Measurements from ENCODE around the gene SRBD1.

Gene SRBD1

GRCh38 chr2:45390861-45391260 lies 220.2 kb downstream of the SRBD1 start:
- peaks cover 14 to 42% (median 29%) of the 10 kb centered on the region in 4 experiments for H3K36me3 ChIP-seq (ENCODE audit: control insufficient read depth in 4 of 4, insufficient read depth in 4 of 4, low read length in 3 of 4)
- H3K4me3 ChIP-seq (ENCODE audit: control insufficient read depth in 1 of 7, extremely low read depth in 1 of 7, insufficient read depth in 4 of 7, low read depth in 2 of 7, low read length in 6 of 7), result no peak overlapping the region
- no peak overlapping the region for H3K27ac ChIP-seq (ENCODE audit: insufficient read depth in 1 of 2, low read depth in 1 of 2, low read length in 2 of 2, poor library complexity in 1 of 2, severe bottlenecking in 2 of 2)
- WGBS (ENCODE audit: insufficient coverage), result 100% methylated on average over 2 of the region's 3 CpGs
- H3K4me1 ChIP-seq (ENCODE audit: control extremely low read depth in 1 of 4, control insufficient read depth in 4 of 4, insufficient read depth in 4 of 4, low read length in 3 of 4), result no peaks in the 10 kb centered on the region
- CTCF ChIA-PET, result interaction anchor here (1.1 kb wide), 1 partner anchor 13 kb away, joined by 3 read pairs; no protein-coding TSS in a partner anchor
- no peaks in the 10 kb centered on the region for H3K9me3 ChIP-seq (ENCODE audit: control extremely low read depth in 1 of 5, control insufficient read depth in 4 of 5, insufficient read depth in 2 of 5, low read depth in 1 of 5, low read length in 4 of 5)
- no peaks in the 10 kb centered on the region for H3K27me3 ChIP-seq (replicated peaks in 2 of 5; ENCODE audit: control insufficient read depth in 4 of 5, insufficient read depth in 5 of 5, low read length in 4 of 5)
- POLR2A ChIA-PET, result interaction anchor here (0.6 kb wide), 1 partner anchor 13 kb away, joined by 3 read pairs; no protein-coding TSS in a partner anchor
- no peak for DNase-seq

DNA sequence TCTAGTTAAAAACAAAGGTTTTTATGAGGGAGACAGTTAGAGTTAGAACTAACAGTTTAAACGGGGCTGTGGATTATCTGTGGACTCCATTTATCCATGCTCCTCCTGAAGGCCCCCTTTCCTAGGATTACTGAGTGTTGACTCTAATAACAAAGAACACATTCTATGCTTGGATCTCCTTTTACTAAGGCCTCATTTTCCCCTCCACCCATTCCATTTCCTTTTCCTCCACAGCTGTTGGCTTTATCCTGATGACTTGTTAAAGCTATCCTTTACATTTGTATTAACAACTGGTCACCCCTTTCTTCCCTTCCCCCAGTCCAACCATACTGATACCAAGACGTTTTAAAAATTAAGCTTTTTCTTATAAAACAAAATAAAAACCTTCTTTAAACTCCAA lies 220.6 kb downstream of the SRBD1 start:
- Histone ChIP-seq H3K27me3 (replicated peaks in 2 of 5; ENCODE audit: control insufficient read depth in 4 of 5, insufficient read depth in 5 of 5, low read length in 4 of 5) (no peaks in the 10 kb centered on the region), H3K27ac (ENCODE audit: insufficient read depth in 1 of 2, low read depth in 1 of 2, low read length in 2 of 2, poor library complexity in 1 of 2, severe bottlenecking in 2 of 2) (no peak overlapping the region), H3K4me1 (ENCODE audit: control extremely low read depth in 1 of 4, control insufficient read depth in 4 of 4, insufficient read depth in 4 of 4, low read length in 3 of 4) (no peaks in the 10 kb centered on the region), H3K4me3 (ENCODE audit: control insufficient read depth in 1 of 7, extremely low read depth in 1 of 7, insufficient read depth in 4 of 7, low read depth in 2 of 7, low read length in 6 of 7) (no peak overlapping the region), H3K9me3 (ENCODE audit: control extremely low read depth in 1 of 5, control insufficient read depth in 4 of 5, insufficient read depth in 2 of 5, low read depth in 1 of 5, low read length in 4 of 5) (no peaks in the 10 kb centered on the region), H3K36me3 (ENCODE audit: control insufficient read depth in 4 of 4, insufficient read depth in 4 of 4, low read length in 3 of 4) (peaks cover 14 to 42% (median 29%) of the 10 kb centered on the region in 4 experiments)
- ChIA-PET CTCF (interaction anchor here (1.1 kb wide), 1 partner anchor 13 kb away, joined by 3 read pairs; no protein-coding TSS in a partner anchor), POLR2A (no interaction called here)
- no peak for DNase-seq
- WGBS (ENCODE audit: insufficient coverage), result 100% methylated on average over 1 of the region's 2 CpGs

GRCh38 chr2:45388541-45389100 lies 222.4 kb downstream of the SRBD1 start:
- Histone ChIP-seq H3K36me3 (ENCODE audit: control insufficient read depth in 4 of 4, insufficient read depth in 4 of 4, low read length in 3 of 4) (peaks cover 12 to 42% (median 27%) of the 10 kb centered on the region in 4 experiments), H3K27ac (ENCODE audit: insufficient read depth in 1 of 2, low read depth in 1 of 2, low read length in 2 of 2, poor library complexity in 1 of 2, severe bottlenecking in 2 of 2) (no peak overlapping the region), H3K4me3 (ENCODE audit: control insufficient read depth in 1 of 7, extremely low read depth in 1 of 7, insufficient read depth in 4 of 7, low read depth in 2 of 7, low read length in 6 of 7) (no peak overlapping the region), H3K9me3 (ENCODE audit: control extremely low read depth in 1 of 5, control insufficient read depth in 4 of 5, insufficient read depth in 2 of 5, low read depth in 1 of 5, low read length in 4 of 5) (no peaks in the 10 kb centered on the region), H3K4me1 (ENCODE audit: control extremely low read depth in 1 of 4, control insufficient read depth in 4 of 4, insufficient read depth in 4 of 4, low read length in 3 of 4) (no peaks in the 10 kb centered on the region), H3K27me3 (replicated peaks in 2 of 5; ENCODE audit: control insufficient read depth in 4 of 5, insufficient read depth in 5 of 5, low read length in 4 of 5) (no peaks in the 10 kb centered on the region)
- no CpG with 5 or more reads among the region's 4 CpGs for WGBS (ENCODE audit: insufficient coverage)
- CTCF ChIA-PET, result no interaction called here
- no peak for DNase-seq
- POLR2A ChIA-PET, result no interaction called here

DNA sequence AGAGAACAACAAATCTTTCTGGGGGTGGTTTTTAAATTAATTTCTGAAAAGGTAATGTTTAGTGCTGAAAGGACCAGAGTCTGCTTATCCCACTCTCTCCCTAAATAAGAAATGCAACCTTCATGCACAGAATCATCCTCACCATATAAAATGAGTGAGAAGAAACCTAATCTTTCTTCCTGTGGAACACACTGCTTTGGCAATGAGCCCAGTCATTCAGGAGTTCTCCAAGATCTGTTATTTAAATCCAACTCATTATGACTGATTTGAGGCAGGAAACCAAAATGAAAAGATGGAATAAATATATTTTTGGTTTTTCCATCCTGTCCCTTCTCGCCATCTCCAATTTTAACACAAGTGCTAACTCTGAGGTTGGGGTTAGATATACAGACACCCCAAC lies 228.3 kb downstream of the SRBD1 start:
- no peak overlapping the region for H3K4me3 ChIP-seq (ENCODE audit: control insufficient read depth in 1 of 7, extremely low read depth in 1 of 7, insufficient read depth in 4 of 7, low read depth in 2 of 7, low read length in 6 of 7)
- H3K9me3 ChIP-seq (ENCODE audit: control extremely low read depth in 1 of 5, control insufficient read depth in 4 of 5, insufficient read depth in 2 of 5, low read depth in 1 of 5, low read length in 4 of 5), result peaks cover 0 to under 1% (median 0%) of the 10 kb centered on the region in 5 experiments
- CTCF ChIA-PET, result no interaction called here
- no CpG with 5 or more reads among the region's 1 CpG for WGBS (ENCODE audit: insufficient coverage)
- POLR2A ChIA-PET, result no interaction called here
- H3K4me1 ChIP-seq (ENCODE audit: control extremely low read depth in 1 of 4, control insufficient read depth in 4 of 4, insufficient read depth in 4 of 4, low read length in 3 of 4), result peaks cover 0 to 5% (median 0%) of the 10 kb centered on the region in 4 experiments
- peak in 2 of 3 donors; percentile 5 to 13 for DNase-seq
- H3K27me3 ChIP-seq (replicated peaks in 2 of 5; ENCODE audit: control insufficient read depth in 4 of 5, insufficient read depth in 5 of 5, low read length in 4 of 5), result no peaks in the 10 kb centered on the region
- peaks cover 0 to 6% (median 4%) of the 10 kb centered on the region in 4 experiments for H3K36me3 ChIP-seq (ENCODE audit: control insufficient read depth in 4 of 4, insufficient read depth in 4 of 4, low read length in 3 of 4)
- H3K27ac ChIP-seq (ENCODE audit: insufficient read depth in 1 of 2, low read depth in 1 of 2, low read length in 2 of 2, poor library complexity in 1 of 2, severe bottlenecking in 2 of 2), result no peak overlapping the region

GRCh38 chr2:45380131-45380836 lies 230.8 kb downstream of the SRBD1 start:
- Histone ChIP-seq H3K4me3 (ENCODE audit: control insufficient read depth in 1 of 7, extremely low read depth in 1 of 7, insufficient read depth in 4 of 7, low read depth in 2 of 7, low read length in 6 of 7) (no peak overlapping the region), H3K4me1 (ENCODE audit: control extremely low read depth in 1 of 4, control insufficient read depth in 4 of 4, insufficient read depth in 4 of 4, low read length in 3 of 4) (peaks cover 0 to 5% (median 0%) of the 10 kb centered on the region in 4 experiments), H3K9me3 (ENCODE audit: control extremely low read depth in 1 of 5, control insufficient read depth in 4 of 5, insufficient read depth in 2 of 5, low read depth in 1 of 5, low read length in 4 of 5) (peaks cover 0 to 7% (median 0%) of the 10 kb centered on the region in 5 experiments), H3K27ac (ENCODE audit: insufficient read depth in 1 of 2, low read depth in 1 of 2, low read length in 2 of 2, poor library complexity in 1 of 2, severe bottlenecking in 2 of 2) (no peak overlapping the region), H3K27me3 (replicated peaks in 2 of 5; ENCODE audit: control insufficient read depth in 4 of 5, insufficient read depth in 5 of 5, low read length in 4 of 5) (no peaks in the 10 kb centered on the region), H3K36me3 (ENCODE audit: control insufficient read depth in 4 of 4, insufficient read depth in 4 of 4, low read length in 3 of 4) (no peaks in the 10 kb centered on the region)
- 100% methylated on average over 3 of the region's 3 CpGs for WGBS (ENCODE audit: insufficient coverage)
- ChIA-PET POLR2A (no interaction called here), CTCF (no interaction called here)
- DNase-seq, result no peak

- H3K36me3 ChIP-seq (ENCODE audit: control insufficient read depth in 4 of 4, insufficient read depth in 4 of 4, low read length in 3 of 4), result no peaks in the 10 kb centered on the region
- no peak overlapping the region for H3K4me3 ChIP-seq (ENCODE audit: control insufficient read depth in 1 of 7, extremely low read depth in 1 of 7, insufficient read depth in 4 of 7, low read depth in 2 of 7, low read length in 6 of 7)
- WGBS (ENCODE audit: insufficient coverage), result 100% methylated on average over 2 of the region's 3 CpGs
- H3K4me1 ChIP-seq (ENCODE audit: control extremely low read depth in 1 of 4, control insufficient read depth in 4 of 4, insufficient read depth in 4 of 4, low read length in 3 of 4), result peaks cover 0 to 5% (median 0%) of the 10 kb centered on the region in 4 experiments
- no peaks in the 10 kb centered on the region for H3K27me3 ChIP-seq (replicated peaks in 2 of 5; ENCODE audit: control insufficient read depth in 4 of 5, insufficient read depth in 5 of 5, low read length in 4 of 5)
- no peak for DNase-seq
- H3K9me3 ChIP-seq (ENCODE audit: control extremely low read depth in 1 of 5, control insufficient read depth in 4 of 5, insufficient read depth in 2 of 5, low read depth in 1 of 5, low read length in 4 of 5), result peaks cover 0 to 7% (median 0%) of the 10 kb centered on the region in 5 experiments
- H3K27ac ChIP-seq (ENCODE audit: insufficient read depth in 1 of 2, low read depth in 1 of 2, low read length in 2 of 2, poor library complexity in 1 of 2, severe bottlenecking in 2 of 2), result no peak overlapping the region
- ChIA-PET POLR2A (no interaction called here), CTCF (no interaction called here)
Observed at GRCh38 chr2:45379399-45380087, 231.5 kb downstream of the SRBD1 start.

GRCh38 chr2:45373534-45373933 lies 237.5 kb downstream of the SRBD1 start:
- Histone ChIP-seq H3K27ac (ENCODE audit: insufficient read depth in 1 of 2, low read depth in 1 of 2, low read length in 2 of 2, poor library complexity in 1 of 2, severe bottlenecking in 2 of 2) (no peak overlapping the region), H3K9me3 (ENCODE audit: control extremely low read depth in 1 of 5, control insufficient read depth in 4 of 5, insufficient read depth in 2 of 5, low read depth in 1 of 5, low read length in 4 of 5) (peaks cover 0 to 7% (median 0%) of the 10 kb centered on the region in 5 experiments), H3K4me1 (ENCODE audit: control extremely low read depth in 1 of 4, control insufficient read depth in 4 of 4, insufficient read depth in 4 of 4, low read length in 3 of 4) (no peaks in the 10 kb centered on the region), H3K36me3 (ENCODE audit: control insufficient read depth in 4 of 4, insufficient read depth in 4 of 4, low read length in 3 of 4) (no peaks in the 10 kb centered on the region), H3K27me3 (replicated peaks in 2 of 5; ENCODE audit: control insufficient read depth in 4 of 5, insufficient read depth in 5 of 5, low read length in 4 of 5) (no peaks in the 10 kb centered on the region), H3K4me3 (ENCODE audit: control insufficient read depth in 1 of 7, extremely low read depth in 1 of 7, insufficient read depth in 4 of 7, low read depth in 2 of 7, low read length in 6 of 7) (no peak overlapping the region)
- no peak for DNase-seq
- POLR2A ChIA-PET, result no interaction called here
- WGBS (ENCODE audit: insufficient coverage), result no CpG with 5 or more reads among the region's 2 CpGs
- CTCF ChIA-PET, result no interaction called here

Data from common myeloid progenitor, CD34-positive (primary cell).